Lower leg skin (tissue), 4 donors: ENCODE results near the gene TOMM34. TPM values are rescaled to one million over a fixed set of nuclear protein-coding genes. Genes with fewer than 3 reads are reported as not detected.

ENCODE experiments used
- DNase-seq, 2 donors: peaks; one replicate each; pipeline ENCODE4 v3.0.0-alpha.2; 2019; ENCODE audit warnings: low spot score in 2 of 2
- H3K4me3 ChIP-seq: fragments of 200-600 bp; sonication (generic); 2 replicates; pipeline ENCODE4 v1.5.1; 2017; ENCODE audit warnings: mild to moderate bottlenecking, low read depth; ENCODE audit not compliant: poor library complexity, severe bottlenecking
- CTCF ChIP-seq, 3 donors: fragments of 450-650 bp; IDR thresholded peaks; one replicate each; pipeline ENCODE4 v1.5.1; 2016; ENCODE audit warnings: antibody characterized with exemption in 3 of 3, mild to moderate bottlenecking in 3 of 3, moderate library complexity in 2 of 3
- POLR2A ChIP-seq, 2 donors: fragments of 450-650 bp; IDR thresholded peaks; one replicate each; pipeline ENCODE4 v1.6.1; 2016 to 2017; ENCODE audit warnings: antibody characterized with exemption in 2 of 2, mild to moderate bottlenecking in 1 of 2, moderate library complexity in 1 of 2
- whole genome bisulfite sequencing, 2 donors: methylation state at CpG; one replicate each; pipeline ENCODE4 v1.1.5; 2018; 5-methylcytosine and 5-hydroxymethylcytosine counted together
- intact Hi-C: fragments of 100-400 bp; cut with DNase I; formaldehyde crosslinking; loops from one replicate; pipeline ENCODE4 v1.15.0; 2023; ENCODE audit warnings: low total_unique reads
- total RNA-seq, 4 donors: library from RNA; depleted of rRNA; stranded (reverse); fragments of >200 nt; gene quantifications; one replicate each; pipeline ENCODE4 v1.1.0, GENCODE V29; 2016

TOMM34 gene
- total RNA-seq, 4 donors from 2014 or later: 9.8 to 19.5 (median 12.4) TPM

GRCh38 chr20:44967207-44967807 lies 7.1 kb upstream of the TOMM34 start:
- intact Hi-C loops: no loop called here
- WGBS, 2 donors: 34 to 42% methylated on average over 5 of the region's 5 CpGs
- TF ChIP-seq CTCF (IDR thresholded peaks at IDR 0.05) (no peak), POLR2A (IDR thresholded peaks at IDR 0.05) (no peak)
- DNase-seq: no peak
- peak overlapping the region; percentile 77 for H3K4me3 ChIP-seq

GRCh38 chr20:44966030-44966961 lies 6.1 kb upstream of the TOMM34 start, which contains the start of gene STK4:
Gene STK4, plus strand, starts transcription at chr20:44966512. Its CDS starts 57 bp downstream, at chr20:44966569.
- TF ChIP-seq POLR2A (IDR thresholded peaks at IDR 0.05) (peak in 1 of 2 donors; percentile 82), CTCF (IDR thresholded peaks at IDR 0.05) (peak in 1 of 3 donors; percentile 6)
- intact Hi-C loops: no loop called here
- DNase-seq: peak; percentile 90 to 98
- WGBS, 2 donors: 1 to 2% methylated on average over 37 to 67 of the region's 68 CpGs
- peak within 1 kb of the TSS; percentile 77 for H3K4me3 ChIP-seq

GRCh38 chr20:44965651-44966029 lies 5.4 kb upstream of the TOMM34 start:
- intact Hi-C loops: no loop called here
- no peak for DNase-seq
- WGBS, 2 donors: 43 to 54% methylated on average over 5 of the region's 5 CpGs
- H3K4me3 ChIP-seq: peak overlapping the region; percentile 77
- no peak for TF ChIP-seq POLR2A (IDR thresholded peaks at IDR 0.05)
- no peak for TF ChIP-seq CTCF (IDR thresholded peaks at IDR 0.05)

- no peak overlapping the region for H3K4me3 ChIP-seq
- no peak for DNase-seq
- TF ChIP-seq CTCF (IDR thresholded peaks at IDR 0.05) (no peak), POLR2A (IDR thresholded peaks at IDR 0.05) (no peak)
- WGBS, 2 donors: 82 to 84% methylated on average over 4 of the region's 4 CpGs
- intact Hi-C loops: no loop called here
Measured at GRCh38 chr20:44963325-44964215, 3.4 kb upstream of the TOMM34 start.

GRCh38 chr20:44962483-44962882 lies 2.3 kb upstream of the TOMM34 start:
- WGBS, 2 donors: 86 to 91% methylated on average over 3 of the region's 3 CpGs
- DNase-seq: no peak
- H3K4me3 ChIP-seq: no peak overlapping the region
- TF ChIP-seq CTCF (IDR thresholded peaks at IDR 0.05) (no peak), POLR2A (IDR thresholded peaks at IDR 0.05) (no peak)
- intact Hi-C loops: no loop called here
